Sciatic nerve (tissue), 2 donors: ENCODE measurements around the gene CD300A. TPM values are rescaled to one million over a fixed set of nuclear protein-coding genes. Genes with fewer than 3 reads are reported as not detected.

Experiments
- ATAC-seq: fragments of 200-7000 bp; cut with Tn5 transposase; one replicate; pipeline ENCODE4 v1.9.1; 2020; ENCODE audit warnings: mild to moderate bottlenecking, moderate library complexity
- DNase-seq: peaks from one replicate; pipeline ENCODE4 v3.0.0-alpha.2; 2020; ENCODE audit warnings: low spot score
- intact Hi-C: fragments of 100-400 bp; cut with DNase I; formaldehyde crosslinking; loops from one replicate; pipeline ENCODE4 v1.14.2; 2022
- total RNA-seq: library from RNA; stranded (reverse); fragmentation: NEBNext Ultra II Directional; extraction: Animal tissue kit (Norgen Biotek cat#: 25700); gene quantifications from one replicate; pipeline ENCODE4 v1.2.1, GENCODE V29; 2021
- donor health status: DM: no; HTN: no; CAD: no.
- donor health status: DM: no; HTN: no; CAD: no.

CD300A gene
- total RNA-seq, 1 donor from 2014 or later = 13.0 TPM

- intact Hi-C loops = no loop called here
- no peak for DNase-seq
- no peak for ATAC-seq
Measured at GRCh38 chr17:74525781-74526288, 59.4 kb downstream of the CD300A start.

- DNase-seq = no peak
- ATAC-seq = no peak
- intact Hi-C loops = no loop called here
Measured at GRCh38 chr17:74526681-74527080, 60.2 kb downstream of the CD300A start.

GRCh38 chr17:74527081-74527480, 60.6 kb downstream of the CD300A start:
- no peak for DNase-seq
- intact Hi-C loops = no loop called here
- ATAC-seq = no peak

GRCh38 chr17:74527756-74528155, 61.3 kb downstream of the CD300A start:
- ATAC-seq (no peak), DNase-seq (peak; percentile 36)
- intact Hi-C loops = no loop called here

GRCh38 chr17:74528491-74529199, 62.2 kb downstream of the CD300A start:
- peak; percentile 62 for ATAC-seq
- DNase-seq = peak; percentile 42
- intact Hi-C loops = no loop called here

GRCh38 chr17:74529243-74529642, 62.8 kb downstream of the CD300A start:
- ATAC-seq (no peak), DNase-seq (no peak)

GRCh38 chr17:74530831-74531150, 64.4 kb downstream of the CD300A start:
- intact Hi-C loops = no loop called here
- DNase-seq (no peak), ATAC-seq (no peak)

More at GRCh38 chr17:74529243-74529642, 62.8 kb downstream of the CD300A start:
- intact Hi-C loops = no loop called here

GRCh38 chr17:74531231-74531761, 64.9 kb downstream of the CD300A start, which contains the start of gene CD300LB:
Gene CD300LB, minus strand, starts transcription at chr17:74531475. Its CDS starts 125 bp downstream, at chr17:74531350.
- peak; percentile 36 for DNase-seq
- intact Hi-C loops = no loop called here
- peak; percentile 42 for ATAC-seq

- ATAC-seq (peak; percentile 86), DNase-seq (peak; percentile 65)
- intact Hi-C loops = no loop called here
Measured at GRCh38 chr17:74532115-74532514, 65.7 kb downstream of the CD300A start.

Other genes with a start within 250 kb of the CD300A start
- gene DNAI2, start 192.4 kb upstream of the CD300A start, total RNA-seq = not detected
- 55.2 TPM for gene KIF19, start 140.4 kb upstream of the CD300A start, total RNA-seq
- gene BTBD17, start 104.8 kb upstream of the CD300A start, total RNA-seq = not detected
- gene GPR142, start 99.1 kb upstream of the CD300A start, total RNA-seq = 1.1 TPM
- 62.9 TPM for gene GPRC5C, start 34.5 kb upstream of the CD300A start, total RNA-seq
- 1.2 TPM for gene CD300LB, start 64.8 kb downstream of the CD300A start, total RNA-seq
- 1.7 TPM for gene CD300C, start 79.5 kb downstream of the CD300A start, total RNA-seq
- gene CD300H, start 100.9 kb downstream of the CD300A start, total RNA-seq = not detected
- gene CD300LD, start 125.6 kb downstream of the CD300A start, total RNA-seq = not detected
- 3.8 TPM for gene CD300E, start 157.1 kb downstream of the CD300A start, total RNA-seq
- 2.5 TPM for gene CD300LF, start 246.3 kb downstream of the CD300A start, total RNA-seq